Measurements from ENCODE around the gene SCAMP3.

GRCh38 chr1:155282488-155283091, 20.4 kb upstream of the SCAMP3 start:
- no peak for TF ChIP-seq EZH2 (IDR thresholded peaks at IDR 0.05; ENCODE audit: insufficient read depth, poor library complexity, severe bottlenecking)
- TF ChIP-seq EZH2phosphoT487 (IDR thresholded peaks at IDR 0.05; ENCODE audit: insufficient read depth, low read depth) = no peak
